ENCODE data around the gene FRMD4A.

FRMD4A gene

GRCh38 chr10:13658871-13659685 is 671.6 kb downstream of the FRMD4A start:
- FAIRE-seq, result no peak

- FAIRE-seq, result no peak
These were observed 672.5 kb downstream of the FRMD4A start for GRCh38 chr10:13658264-13658663.

- no peak for FAIRE-seq
These were observed 673.5 kb downstream of the FRMD4A start for GRCh38 chr10:13657101-13657680.

- FAIRE-seq, result no peak
These were observed 674.2 kb downstream of the FRMD4A start for GRCh38 chr10:13656337-13657100.

GRCh38 chr10:13654846-13655245 is 675.9 kb downstream of the FRMD4A start:
- FAIRE-seq, result no peak

- FAIRE-seq, result no peak
These were observed 676.5 kb downstream of the FRMD4A start for GRCh38 chr10:13654118-13654830.

GRCh38 chr10:13652860-13653259 is 677.9 kb downstream of the FRMD4A start:
- FAIRE-seq, result no peak

GRCh38 chr10:13651969-13652720 is 678.6 kb downstream of the FRMD4A start:
- no peak for FAIRE-seq

- no peak for FAIRE-seq
These were observed 679.8 kb downstream of the FRMD4A start for GRCh38 chr10:13650961-13651360.

- FAIRE-seq, result no peak
These were observed 680.7 kb downstream of the FRMD4A start for GRCh38 chr10:13649844-13650520.

- FAIRE-seq, result no peak
These were observed 682.3 kb downstream of the FRMD4A start for GRCh38 chr10:13648425-13648824.

GRCh38 chr10:13644866-13645265 is 685.9 kb downstream of the FRMD4A start:
- FAIRE-seq, result no peak

- no peak for FAIRE-seq
These were observed 687.7 kb downstream of the FRMD4A start for GRCh38 chr10:13643016-13643415.

GRCh38 chr10:13642293-13642692 is 688.4 kb downstream of the FRMD4A start:
- FAIRE-seq, result no peak

- FAIRE-seq, result no peak
These were observed 692.8 kb downstream of the FRMD4A start for GRCh38 chr10:13637894-13638293.

GRCh38 chr10:13637303-13637856 is 693.3 kb downstream of the FRMD4A start:
- FAIRE-seq, result no peak

- FAIRE-seq, result no peak
These were observed 693.9 kb downstream of the FRMD4A start for GRCh38 chr10:13636776-13637175.

GRCh38 chr10:13634207-13634606 is 696.5 kb downstream of the FRMD4A start:
- FAIRE-seq, result no peak

GRCh38 chr10:13633689-13634088 is 697.0 kb downstream of the FRMD4A start:
- FAIRE-seq, result no peak

- FAIRE-seq, result no peak
These were observed 697.8 kb downstream of the FRMD4A start for GRCh38 chr10:13632884-13633440.

- FAIRE-seq, result no peak
These were observed 698.3 kb downstream of the FRMD4A start for GRCh38 chr10:13632440-13632839.

All from endometrium (tissue), 2 donors.